Liver (tissue), 9 donors: ENCODE measurements around the gene MYOCOS. TPM values are rescaled to one million over a fixed set of nuclear protein-coding genes. Genes with fewer than 3 reads are reported as not detected.

Source experiments
- DNase-seq: peaks from one replicate; pipeline ENCODE4 v3.0.0-alpha.2; 2017; ENCODE audit warnings: low spot score
- H3K27ac ChIP-seq, 2 donors: one replicate each; pipeline ENCODE4 v1.7.0; 2013; ENCODE audit warnings: inconsistent platforms in 2 of 2, low read length in 2 of 2, control low read depth in 1 of 2, low read depth in 1 of 2, mild to moderate bottlenecking in 1 of 2
- H3K27me3 ChIP-seq, 4 donors: one replicate each; pipeline versions ENCODE4 v1.6.1 to v1.7.0; 2013; ENCODE audit warnings: low read length in 3 of 4, inconsistent platforms in 1 of 4, mild to moderate bottlenecking in 1 of 4, moderate library complexity in 1 of 4; ENCODE audit not compliant: control insufficient read depth in 4 of 4, insufficient read depth in 4 of 4
- H3K36me3 ChIP-seq, 4 donors: one replicate each; pipeline versions ENCODE4 v1.6.1 to v1.7.0; 2013; ENCODE audit warnings: low read length in 3 of 4, mild to moderate bottlenecking in 3 of 4, low read depth in 1 of 4, moderate library complexity in 1 of 4; ENCODE audit not compliant: control insufficient read depth in 4 of 4, insufficient read depth in 3 of 4
- H3K4me1 ChIP-seq, 4 donors: one replicate each; pipeline versions ENCODE4 v1.6.1 to v1.7.0; 2013; ENCODE audit warnings: low read length in 3 of 4, mild to moderate bottlenecking in 3 of 4, moderate library complexity in 1 of 4; ENCODE audit not compliant: control insufficient read depth in 4 of 4, insufficient read depth in 4 of 4
- H3K4me3 ChIP-seq, 3 donors: one replicate each; pipeline versions ENCODE4 v1.6.1 to v1.7.0; 2013; ENCODE audit warnings: low read length in 3 of 3, control low read depth in 1 of 3, low read depth in 1 of 3, mild to moderate bottlenecking in 1 of 3
- H3K9ac ChIP-seq, 2 donors: one replicate each; pipeline ENCODE4 v1.7.0; 2013; ENCODE audit warnings: low read length in 2 of 2, mild to moderate bottlenecking in 2 of 2, moderate library complexity in 2 of 2, control low read depth in 1 of 2, low read depth in 1 of 2
- H3K9me3 ChIP-seq, 4 donors: one replicate each; pipeline versions ENCODE4 v1.6.1 to v1.7.0; 2013; ENCODE audit warnings: low read length in 3 of 4; ENCODE audit not compliant: control insufficient read depth in 4 of 4
- ATF3 ChIP-seq: IDR thresholded peaks from 2 replicates; pipeline ENCODE4 v1.6.1; 2016; ENCODE audit warnings: antibody characterized with exemption
- CTCF ChIP-seq: fragments of 150-350 bp; IDR thresholded peaks from 2 replicates; pipeline ENCODE4 v1.5.1; 2017; ENCODE audit warnings: improper control_type of control experiment, low read depth, low read length; ENCODE audit not compliant: missing input control
- EGR1 ChIP-seq, 2 donors: IDR thresholded peaks; 2 replicates each; pipeline ENCODE4 v1.6.1; 2016 to 2018; ENCODE audit warnings: antibody characterized with exemption in 2 of 2, low read depth in 2 of 2
- FOXA1 ChIP-seq: IDR thresholded peaks from 2 replicates; pipeline ENCODE4 v1.6.1; 2016; ENCODE audit warnings: antibody characterized with exemption
- FOXA2 ChIP-seq: IDR thresholded peaks from 2 replicates; pipeline ENCODE4 v1.6.1; 2016; ENCODE audit warnings: antibody characterized with exemption
- GABPA ChIP-seq, 2 donors: IDR thresholded peaks in 1 of 2; conservative IDR thresholded peaks in 1 of 2; 2 replicates each; pipeline ENCODE4 v1.6.1; 2016; ENCODE audit warnings: antibody characterized with exemption in 2 of 2, mild to moderate bottlenecking in 1 of 2, moderate library complexity in 1 of 2
- HNF4A ChIP-seq, 2 donors: conservative IDR thresholded peaks; 2 replicates each; pipeline ENCODE4 v1.6.1; 2016; ENCODE audit warnings: antibody characterized with exemption in 2 of 2, mild to moderate bottlenecking in 2 of 2
- HNF4G ChIP-seq: IDR thresholded peaks from 2 replicates; pipeline ENCODE4 v1.6.1; 2016; ENCODE audit warnings: antibody characterized with exemption
- JUND ChIP-seq, 2 donors: IDR thresholded peaks; 2 replicates each; pipeline ENCODE4 v1.6.1; 2016; ENCODE audit warnings: antibody characterized with exemption in 2 of 2
- MAX ChIP-seq: IDR thresholded peaks from 2 replicates; pipeline ENCODE4 v1.6.1; 2016; ENCODE audit warnings: antibody characterized with exemption
- NR2F2 ChIP-seq: IDR thresholded peaks from 2 replicates; pipeline ENCODE4 v1.6.1; 2016; ENCODE audit warnings: antibody characterized with exemption
- RAD21 ChIP-seq, 2 donors: IDR thresholded peaks; 2 replicates each; pipeline ENCODE4 v1.6.1; 2016; ENCODE audit warnings: antibody characterized with exemption in 2 of 2, mild to moderate bottlenecking in 2 of 2
- REST ChIP-seq: IDR thresholded peaks from 2 replicates; pipeline ENCODE4 v1.6.1; 2016; ENCODE audit warnings: antibody characterized with exemption, mild to moderate bottlenecking
- RXRA ChIP-seq, 2 donors: IDR thresholded peaks; 2 replicates each; pipeline ENCODE4 v1.6.1; 2017 to 2018; ENCODE audit warnings: antibody characterized with exemption in 2 of 2, mild to moderate bottlenecking in 1 of 2
- SP1 ChIP-seq: IDR thresholded peaks from 2 replicates; pipeline ENCODE4 v1.6.1; 2018; ENCODE audit warnings: antibody characterized with exemption, mild to moderate bottlenecking
- TAF1 ChIP-seq: conservative IDR thresholded peaks from 2 replicates; pipeline ENCODE4 v1.6.1; 2016; ENCODE audit warnings: antibody characterized with exemption, mild to moderate bottlenecking
- YY1 ChIP-seq: IDR thresholded peaks from 2 replicates; pipeline ENCODE4 v1.6.1; 2016; ENCODE audit warnings: antibody characterized with exemption, mild to moderate bottlenecking
- ZBTB33 ChIP-seq: IDR thresholded peaks from 2 replicates; pipeline ENCODE4 v1.6.1; 2016; ENCODE audit warnings: antibody characterized with exemption
- WGBS: extraction: QIAGEN DNeasy Blood & Tissue Kit; methylation state at CpG from one replicate; pipeline ENCODE4 v1.1.7; 2013; 5-methylcytosine and 5-hydroxymethylcytosine counted together
- polyA plus RNA-seq, 2 donors: library from polyadenylated mRNA; stranded (reverse) in 1 of 2; unstranded in 1 of 2; fragments of 200-250 nt in 1 of 2; fragments of >200 nt in 1 of 2; fragmentation: Nextera tagmentation in 1 of 2; extraction: Ambion mirVana in 1 of 2; gene quantifications; one replicate each; pipeline versions ENCODE4 v1.2.1 to v1.2.3, GENCODE V29; 2013 to 2015
- total RNA-seq, 2 donors: library from RNA; depleted of rRNA; stranded (reverse); fragments of >200 nt; gene quantifications; one replicate each; pipeline ENCODE4 v1.2.3, GENCODE V29; 2014
- donor health status: healthy.
- donor health status: healthy.
- donor health status: healthy.
- donor health status: healthy.
- donor health status: healthy.

The MYOCOS gene
- total and polyA plus RNA-seq, 4 donors = 0.08 TPM; not detected in 3

- TF ChIP-seq TAF1 = no peak
- TF ChIP-seq RXRA (IDR thresholded peaks at IDR 0.05) = no peak
- TF ChIP-seq ATF3 = no peak
- TF ChIP-seq HNF4G = no peak
- no peak for TF ChIP-seq REST
- TF ChIP-seq NR2F2 = no peak
- TF ChIP-seq EGR1 (IDR thresholded peaks at IDR 0.05; ENCODE audit: low read depth in 2 of 2) = no peak
- TF ChIP-seq FOXA2 = no peak
- no peak for TF ChIP-seq GABPA (IDR thresholded peaks at IDR 0.05 in 1 of 2, conservative IDR thresholded peaks at IDR 0.05 in 1 of 2)
- no peak for TF ChIP-seq HNF4A (conservative IDR thresholded peaks at IDR 0.05)
- no peak for TF ChIP-seq ZBTB33
- TF ChIP-seq MAX = no peak
- TF ChIP-seq FOXA1 = no peak
- TF ChIP-seq SP1 = no peak
- no peak for TF ChIP-seq YY1
- no peak for TF ChIP-seq RAD21 (IDR thresholded peaks at IDR 0.05)
- TF ChIP-seq CTCF = no peak
- no peak for TF ChIP-seq JUND (IDR thresholded peaks at IDR 0.05)
- H3K27me3 ChIP-seq = no peaks in the 10 kb centered on the region
Measured at GRCh38 chr1:171635661-171636060, 13.6 kb downstream of the MYOCOS start.

More at GRCh38 chr1:171635661-171636060, 13.6 kb downstream of the MYOCOS start:
- Histone ChIP-seq H3K27ac (no peak overlapping the region), H3K9ac (no peak overlapping the region), H3K9me3 (no peaks in the 10 kb centered on the region), H3K4me3 (no peak overlapping the region), H3K36me3 (no peaks in the 10 kb centered on the region), H3K4me1 (no peaks in the 10 kb centered on the region)
- WGBS = 92% methylated on average over 2 of the region's 2 CpGs
- DNase-seq = no peak
